HCT116 (cell line): ENCODE measurements around the gene VCAN. TPM values are rescaled to one million over a fixed set of nuclear protein-coding genes. Genes with fewer than 3 reads are reported as not detected.

Source experiments
- ATAC-seq: fragments of 200-7000 bp; cut with Tn5 transposase; 2 replicates; pipeline ENCODE4 v1.9.1; 2020; ENCODE audit warnings: mild to moderate bottlenecking, moderate library complexity
- BruUV-seq: library from RNA; stranded (reverse); fragments of 400-500 nt; replicated peaks from 2 replicates; lab custom pipeline; 2021; lab: Mats Ljungman, UMichigan
- CTCF ChIA-PET: fragments of 300-600 bp; sonication (Branson Sonifier 250); formaldehyde crosslinking; loops from one replicate; lab custom pipeline; 2021; ENCODE audit warnings: antibody characterized with exemption; lab: Charles Lee
- POLR2A ChIA-PET: fragments of 300-600, 350-600 bp; sonication (Branson Sonifier 250); formaldehyde crosslinking; loops from one replicate; lab custom pipeline; 2021; ENCODE audit warnings: antibody characterized with exemption; lab: Charles Lee
- RAD21 ChIA-PET, 2 experiments: fragments of 300-600 bp; sonication (Branson Sonifier 250); formaldehyde crosslinking; loops; one replicate each; lab custom pipeline; 2023; ENCODE audit warnings: low total read pairs in 2 of 2; ENCODE audit not compliant: uncharacterized antibody in 2 of 2, unreplicated experiment in 2 of 2, low non-redundant PET in 1 of 2; lab: Charles Lee
- DNase-seq: peaks from one replicate; pipeline ENCODE4 v3.0.0-alpha.2; 2010; ENCODE audit warnings: low read depth, low spot score
- H2AFZ ChIP-seq: fragments of 200-600 bp; shearing (Covaris generic), sonication (generic); 2 replicates; pipeline ENCODE4 v1.6.1; 2017; ENCODE audit warnings: low read depth, mixed run types, mixed read lengths, antibody characterized with exemption, low read length; ENCODE audit not compliant: poor library complexity, severe bottlenecking
- H3K27ac ChIP-seq: 2 replicates; pipeline ENCODE4 v1.5.1; 2012; ENCODE audit warnings: low read depth, low read length
- H3K27me3 ChIP-seq: fragments of 200-600 bp; sonication (generic); 2 replicates; pipeline ENCODE4 v1.6.1; 2016; ENCODE audit warnings: mixed run types, low read length, mixed read lengths; ENCODE audit not compliant: insufficient read depth
- H3K36me3 ChIP-seq, 2 experiments: fragments of 200-500 bp in 1 of 2; fragments of 200-600 bp in 1 of 2; sonication (Bioruptor generic) in 1 of 2; sonication (generic) in 1 of 2; 2 replicates each; pipeline versions ENCODE4 v1.5.1 to v1.6.1; 2014 to 2016; ENCODE audit warnings: low read length in 2 of 2, inconsistent platforms in 1 of 2, mixed read lengths in 1 of 2, mixed run types in 1 of 2; ENCODE audit not compliant: insufficient read depth in 2 of 2, control insufficient read depth in 1 of 2
- H3K4me1 ChIP-seq, 2 experiments: fragments of 200-600 bp in 1 of 2; sonication (generic) in 1 of 2; 2 replicates each; pipeline versions ENCODE4 v1.5.1 to v1.6.1; 2012 to 2017; ENCODE audit warnings: low read length in 2 of 2, inconsistent platforms in 1 of 2, mild to moderate bottlenecking in 1 of 2, mixed read lengths in 1 of 2, mixed run types in 1 of 2, moderate library complexity in 1 of 2; ENCODE audit not compliant: insufficient read depth in 2 of 2, control insufficient read depth in 1 of 2
- H3K4me2 ChIP-seq: fragments of 200-600 bp; sonication (generic); 2 replicates; pipeline ENCODE4 v1.6.1; 2017; ENCODE audit warnings: mixed run types, low read length, mixed read lengths
- H3K4me3 ChIP-seq, 2 experiments: fragments of 200-600 bp in 1 of 2; sonication (generic) in 1 of 2; replicated peaks in 1 of 2; 2 replicates each; pipeline ENCODE4 v1.5.1; 2011 to 2016; ENCODE audit warnings: low read length in 2 of 2, control low read depth in 1 of 2, low read depth in 1 of 2, mild to moderate bottlenecking in 1 of 2, mixed read lengths in 1 of 2, mixed run types in 1 of 2
- H3K79me2 ChIP-seq: fragments of 200-600 bp; sonication (generic); 2 replicates; pipeline ENCODE4 v1.6.1; 2017; ENCODE audit warnings: mild to moderate bottlenecking, mixed run types, low read length, moderate library complexity, mixed read lengths; ENCODE audit not compliant: insufficient read depth
- H3K9ac ChIP-seq: fragments of 200-600 bp; sonication (generic); 2 replicates; pipeline ENCODE4 v1.6.1; 2016; ENCODE audit warnings: low read length, mixed read lengths
- H3K9me2 ChIP-seq: fragments of 200-600 bp; sonication (generic), shearing (Covaris generic); 2 replicates; pipeline ENCODE4 v1.6.1; 2017; ENCODE audit warnings: mixed run types, mild to moderate bottlenecking, moderate library complexity; ENCODE audit not compliant: insufficient read depth
- H3K9me3 ChIP-seq, 2 experiments: fragments of 200-500 bp in 1 of 2; fragments of 200-600 bp in 1 of 2; sonication (Bioruptor generic) in 1 of 2; sonication (generic) in 1 of 2; 2 replicates each; pipeline ENCODE4 v1.6.1; 2014 to 2017; ENCODE audit warnings: low read length in 2 of 2, mixed read lengths in 2 of 2, inconsistent platforms in 1 of 2, low read depth in 1 of 2, mild to moderate bottlenecking in 1 of 2, mixed run types in 1 of 2, moderate library complexity in 1 of 2; ENCODE audit not compliant: control insufficient read depth in 1 of 2, insufficient read depth in 1 of 2
- H4K20me1 ChIP-seq: fragments of 200-600 bp; sonication (generic), shearing (Covaris generic); 2 replicates; pipeline ENCODE4 v1.6.1; 2017; ENCODE audit warnings: mixed run types, mild to moderate bottlenecking, moderate library complexity; ENCODE audit not compliant: insufficient read depth
- CEBPB ChIP-seq: IDR thresholded peaks from 2 replicates; pipeline ENCODE4 v1.6.1; 2012; ENCODE audit warnings: low read depth
- ELF1 ChIP-seq: IDR thresholded peaks from 2 replicates; pipeline ENCODE4 v1.6.1; 2012; ENCODE audit warnings: low read depth, borderline replicate concordance
- EZH2 ChIP-seq: fragments of 200-600 bp; sonication (generic); IDR thresholded peaks from 2 replicates; pipeline ENCODE4 v1.6.1; 2017; ENCODE audit warnings: antibody characterized with exemption, mixed run types
- EZH2phosphoT487 ChIP-seq: fragments of 200-600 bp; IDR thresholded peaks from 2 replicates; pipeline ENCODE4 v1.6.1; 2018; ENCODE audit warnings: antibody characterized with exemption, borderline replicate concordance
- FOSL1 ChIP-seq: IDR thresholded peaks from 2 replicates; pipeline ENCODE4 v1.6.1; 2012; ENCODE audit warnings: low read depth
- JUND ChIP-seq: IDR thresholded peaks from 2 replicates; pipeline ENCODE4 v1.6.1; 2012
- POLR2A ChIP-seq: IDR thresholded peaks from 2 replicates; pipeline ENCODE4 v1.7.0; 2011; ENCODE audit warnings: borderline replicate concordance; ENCODE audit not compliant: insufficient read depth, insufficient read length; ENCODE audit errors: extremely low read depth
- POLR2AphosphoS5 ChIP-seq: IDR thresholded peaks from 2 replicates; pipeline ENCODE4 v1.6.1; 2011; ENCODE audit warnings: mild to moderate bottlenecking, low read depth, low read length, moderate library complexity
- SP1 ChIP-seq: IDR thresholded peaks from 2 replicates; pipeline ENCODE4 v1.6.1; 2012; ENCODE audit warnings: low read depth
- SRF ChIP-seq: IDR thresholded peaks from 2 replicates; pipeline ENCODE4 v1.6.1; 2012; ENCODE audit warnings: low read depth
- ZFX ChIP-seq: fragments of 450-650 bp; IDR thresholded peaks from 2 replicates; pipeline ENCODE4 v1.6.1; 2017
- intact Hi-C: fragments of 100-400 bp; cut with micrococcal nuclease; formaldehyde crosslinking; loops from 2 replicates; pipeline ENCODE4 v1.10.0; 2022
- total RNA-seq: library from RNA; stranded (reverse); gene quantifications from one replicate; pipeline ENCODE4 v1.2.1, GENCODE V29; 2021; ENCODE audit not compliant: unreplicated experiment
- TF ChIP-seq, protein P1 (sequence below): IDR thresholded peaks from 2 replicates; pipeline ENCODE4 v1.6.1; 2012; ENCODE audit warnings: low read depth
- TF ChIP-seq, protein P2 (sequence below): IDR thresholded peaks from 2 replicates; pipeline ENCODE4 v1.6.1; 2011; ENCODE audit warnings: mild to moderate bottlenecking, low read length, moderate library complexity; ENCODE audit not compliant: insufficient replicate concordance; ENCODE audit errors: extremely low read depth
- TF ChIP-seq, protein P3 (sequence below): IDR thresholded peaks from 2 replicates; pipeline ENCODE4 v1.6.1; 2012

Gene VCAN
- total RNA-seq, 1 experiment from 2014 or later, result 49.9 TPM

DNA sequence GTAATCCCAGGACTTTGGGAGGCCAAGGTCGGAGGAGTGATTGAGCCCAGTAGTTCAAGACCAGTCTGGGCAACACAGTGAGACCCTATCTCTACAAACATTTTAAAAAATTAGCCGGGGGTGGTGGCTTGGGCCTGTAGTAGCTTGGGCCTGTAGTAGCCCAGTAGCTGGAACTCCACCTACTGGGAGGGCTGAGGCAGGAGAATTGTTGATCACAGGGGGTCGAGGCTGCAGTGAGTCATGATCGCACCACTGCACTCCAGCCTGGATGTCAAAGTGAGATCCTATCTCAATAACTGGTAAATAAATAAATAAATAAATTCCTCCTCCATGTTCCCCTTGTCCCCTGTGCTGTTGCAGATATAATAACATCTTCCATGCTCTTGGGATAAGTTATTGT, 14.3 kb downstream of the VCAN start:
- Histone ChIP-seq H3K36me3 (peaks cover 0 to 6% of the 10 kb centered on the region in 2 experiments; a peak in 1 of 4 replicates), H3K9me2 (no peaks in the 10 kb centered on the region), H3K4me1 (no peaks in the 10 kb centered on the region), H3K4me2 (no peak overlapping the region), H3K27ac (no peak overlapping the region), H3K9me3 (no peaks in the 10 kb centered on the region), H3K27me3 (no peaks in the 10 kb centered on the region), H4K20me1 (no peaks in the 10 kb centered on the region), H3K79me2 (no peaks in the 10 kb centered on the region), H2AFZ (no peak overlapping the region), H3K9ac (no peak overlapping the region), H3K4me3 (no peak overlapping the region)
- intact Hi-C loops, result no loop called here
- ATAC-seq, result no peak
- POLR2A ChIA-PET, result no interaction called here
- CTCF ChIA-PET, result no interaction called here
- BruUV-seq, result no TSS peak
- RAD21 ChIA-PET, result no interaction called here
- no peak for DNase-seq
- TF ChIP-seq ZFX (no peak), SP1 (no peak), EZH2phosphoT487 (no peak), SRF (no peak), ELF1 (no peak), FOSL1 (no peak), EZH2 (no peak), JUND (no peak), POLR2A (no peak), POLR2AphosphoS5 (no peak), CEBPB (no peak)
- TF ChIP-seq, protein P1, sequence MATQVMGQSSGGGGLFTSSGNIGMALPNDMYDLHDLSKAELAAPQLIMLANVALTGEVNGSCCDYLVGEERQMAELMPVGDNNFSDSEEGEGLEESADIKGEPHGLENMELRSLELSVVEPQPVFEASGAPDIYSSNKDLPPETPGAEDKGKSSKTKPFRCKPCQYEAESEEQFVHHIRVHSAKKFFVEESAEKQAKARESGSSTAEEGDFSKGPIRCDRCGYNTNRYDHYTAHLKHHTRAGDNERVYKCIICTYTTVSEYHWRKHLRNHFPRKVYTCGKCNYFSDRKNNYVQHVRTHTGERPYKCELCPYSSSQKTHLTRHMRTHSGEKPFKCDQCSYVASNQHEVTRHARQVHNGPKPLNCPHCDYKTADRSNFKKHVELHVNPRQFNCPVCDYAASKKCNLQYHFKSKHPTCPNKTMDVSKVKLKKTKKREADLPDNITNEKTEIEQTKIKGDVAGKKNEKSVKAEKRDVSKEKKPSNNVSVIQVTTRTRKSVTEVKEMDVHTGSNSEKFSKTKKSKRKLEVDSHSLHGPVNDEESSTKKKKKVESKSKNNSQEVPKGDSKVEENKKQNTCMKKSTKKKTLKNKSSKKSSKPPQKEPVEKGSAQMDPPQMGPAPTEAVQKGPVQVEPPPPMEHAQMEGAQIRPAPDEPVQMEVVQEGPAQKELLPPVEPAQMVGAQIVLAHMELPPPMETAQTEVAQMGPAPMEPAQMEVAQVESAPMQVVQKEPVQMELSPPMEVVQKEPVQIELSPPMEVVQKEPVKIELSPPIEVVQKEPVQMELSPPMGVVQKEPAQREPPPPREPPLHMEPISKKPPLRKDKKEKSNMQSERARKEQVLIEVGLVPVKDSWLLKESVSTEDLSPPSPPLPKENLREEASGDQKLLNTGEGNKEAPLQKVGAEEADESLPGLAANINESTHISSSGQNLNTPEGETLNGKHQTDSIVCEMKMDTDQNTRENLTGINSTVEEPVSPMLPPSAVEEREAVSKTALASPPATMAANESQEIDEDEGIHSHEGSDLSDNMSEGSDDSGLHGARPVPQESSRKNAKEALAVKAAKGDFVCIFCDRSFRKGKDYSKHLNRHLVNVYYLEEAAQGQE, result no peak
- TF ChIP-seq, protein P2, sequence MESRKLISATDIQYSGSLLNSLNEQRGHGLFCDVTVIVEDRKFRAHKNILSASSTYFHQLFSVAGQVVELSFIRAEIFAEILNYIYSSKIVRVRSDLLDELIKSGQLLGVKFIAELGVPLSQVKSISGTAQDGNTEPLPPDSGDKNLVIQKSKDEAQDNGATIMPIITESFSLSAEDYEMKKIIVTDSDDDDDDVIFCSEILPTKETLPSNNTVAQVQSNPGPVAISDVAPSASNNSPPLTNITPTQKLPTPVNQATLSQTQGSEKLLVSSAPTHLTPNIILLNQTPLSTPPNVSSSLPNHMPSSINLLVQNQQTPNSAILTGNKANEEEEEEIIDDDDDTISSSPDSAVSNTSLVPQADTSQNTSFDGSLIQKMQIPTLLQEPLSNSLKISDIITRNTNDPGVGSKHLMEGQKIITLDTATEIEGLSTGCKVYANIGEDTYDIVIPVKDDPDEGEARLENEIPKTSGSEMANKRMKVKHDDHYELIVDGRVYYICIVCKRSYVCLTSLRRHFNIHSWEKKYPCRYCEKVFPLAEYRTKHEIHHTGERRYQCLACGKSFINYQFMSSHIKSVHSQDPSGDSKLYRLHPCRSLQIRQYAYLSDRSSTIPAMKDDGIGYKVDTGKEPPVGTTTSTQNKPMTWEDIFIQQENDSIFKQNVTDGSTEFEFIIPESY, result no peak
- TF ChIP-seq, protein P3, sequence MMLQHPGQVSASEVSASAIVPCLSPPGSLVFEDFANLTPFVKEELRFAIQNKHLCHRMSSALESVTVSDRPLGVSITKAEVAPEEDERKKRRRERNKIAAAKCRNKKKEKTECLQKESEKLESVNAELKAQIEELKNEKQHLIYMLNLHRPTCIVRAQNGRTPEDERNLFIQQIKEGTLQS, result no peak
